Measurements from ENCODE around the gene SKAP2.

GRCh38 chr7:26735976-26736600 lies 128.3 kb downstream of the SKAP2 start:
- TF ChIP-seq CTCF (conservative IDR thresholded peaks at IDR 0.05 in 1 of 2, IDR thresholded peaks at IDR 0.05 in 1 of 2; ENCODE audit: low read depth in 1 of 2, low read length in 2 of 2), result no peak
- no peak for TF ChIP-seq EZH2 (IDR thresholded peaks at IDR 0.05; ENCODE audit: low read length, missing control alignments)

Data from fibroblast of lung (primary cell).